HG02885 (cell line): ENCODE measurements around the gene TMEM196.

ENCODE experiments used
- ATAC-seq: cut with Tn5 transposase; IDR thresholded peaks from one replicate; pipeline ENCODE4 v1.9.1; 2021; ENCODE audit warnings: mild to moderate bottlenecking; ENCODE audit not compliant: unreplicated experiment, poor library complexity

Gene TMEM196

DNA sequence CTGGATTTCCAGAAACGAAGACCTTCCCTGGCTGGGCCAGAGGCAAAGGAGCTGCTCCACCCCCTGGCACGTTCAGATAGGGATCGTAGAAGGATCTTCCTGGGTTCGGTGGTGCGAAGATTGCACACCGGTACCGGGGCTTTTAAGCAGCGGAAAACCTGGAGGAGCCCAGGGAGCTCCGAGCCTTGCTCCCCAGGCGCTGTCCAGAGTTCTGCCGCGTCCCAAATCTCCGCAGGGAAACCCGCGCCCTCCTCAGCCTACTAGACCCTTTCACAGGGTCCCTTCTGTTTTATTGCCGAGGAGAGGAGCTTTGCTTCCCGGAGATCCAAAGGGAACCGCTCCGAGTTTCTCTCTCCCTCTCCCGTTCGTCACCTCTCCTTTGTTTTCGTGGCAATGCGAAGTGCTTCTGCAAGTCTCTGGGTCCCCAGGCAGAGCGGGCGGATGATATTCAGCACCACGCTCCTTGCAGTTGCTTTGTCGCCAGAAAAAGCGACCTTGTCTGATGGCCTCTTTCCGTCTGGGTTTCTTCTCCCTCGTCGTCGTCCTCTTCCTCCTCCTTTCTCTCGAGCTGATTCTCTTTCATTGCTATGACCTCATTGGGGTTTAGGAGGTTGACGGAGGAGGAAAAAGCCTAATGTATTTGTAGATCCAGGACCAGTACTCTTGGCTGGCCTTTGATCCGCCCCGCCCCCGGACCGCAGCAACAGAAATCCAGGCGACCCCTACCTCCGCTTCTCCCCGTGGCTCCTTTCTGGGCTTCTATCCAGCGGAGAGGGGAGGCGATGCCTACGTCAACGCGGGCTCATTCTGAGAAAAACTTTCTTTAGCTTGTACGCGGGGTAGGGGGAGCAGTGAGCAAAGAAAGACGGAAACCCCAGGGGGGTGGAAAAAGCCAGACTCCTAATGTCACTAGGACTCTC lies at the start of gene TMEM196:
Gene TMEM196, minus strand, starts transcription at position 777 of the 920 bp plus-strand sequence. CDS start 921 bp downstream, outside the sequence.
- no peak for ATAC-seq

DNA sequence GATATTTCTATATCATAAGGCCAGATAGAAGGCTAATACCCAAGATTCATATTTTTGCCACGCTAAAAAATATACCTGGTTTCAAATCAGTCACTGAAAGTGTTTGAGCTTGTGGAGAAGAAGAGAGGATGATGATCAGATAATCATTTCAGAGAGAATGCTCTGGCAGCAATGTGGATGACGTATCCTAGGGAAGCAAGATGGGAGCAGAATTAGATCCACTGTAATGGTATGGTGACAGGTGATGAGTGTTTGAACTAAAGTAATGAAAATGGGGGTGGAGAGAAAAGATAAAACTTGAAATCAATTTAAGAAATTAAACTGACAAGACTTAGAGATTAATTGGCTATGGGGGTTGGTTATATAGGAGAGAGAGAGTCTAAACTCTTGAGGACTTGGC lies 42.7 kb upstream of the TMEM196 start:
- ATAC-seq, result no peak

DNA sequence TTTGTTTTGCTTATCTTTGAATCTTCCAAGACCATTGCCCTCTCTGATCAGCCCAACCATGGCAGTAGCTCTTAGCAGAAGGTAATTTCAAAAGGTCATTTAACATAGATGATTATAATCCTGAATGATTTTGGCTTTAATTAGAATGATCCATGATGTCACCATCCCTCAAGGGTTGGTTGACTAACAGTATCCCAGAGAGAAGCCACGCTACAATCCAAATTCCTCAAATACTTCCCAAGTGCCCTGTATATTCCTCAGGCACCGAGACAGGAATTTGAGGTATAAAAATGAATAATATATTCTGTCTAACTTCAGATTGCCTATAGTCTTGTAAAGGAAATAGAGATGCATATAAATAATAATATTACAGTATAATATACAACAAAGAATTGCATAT lies 42.1 kb upstream of the TMEM196 start:
- ATAC-seq, result no peak

DNA sequence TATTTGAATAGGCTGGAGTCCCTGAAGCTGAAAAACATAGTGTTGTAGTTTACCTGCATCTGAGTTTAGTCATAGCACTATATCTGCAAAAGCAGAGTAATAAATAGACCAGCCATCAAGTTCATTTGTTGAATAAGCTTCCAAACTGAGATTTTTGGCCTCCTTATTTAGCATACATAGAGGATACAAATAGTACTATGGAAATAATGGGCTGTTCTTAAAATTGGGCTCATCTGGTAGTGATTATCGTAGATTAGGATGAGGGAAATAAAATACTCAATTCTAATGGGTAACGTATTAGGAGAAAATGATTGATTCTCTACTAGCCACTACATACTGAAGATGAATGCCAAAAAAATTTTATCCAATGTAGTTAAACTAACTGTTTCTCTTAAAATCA lies 41.4 kb upstream of the TMEM196 start:
- ATAC-seq, result no peak

DNA sequence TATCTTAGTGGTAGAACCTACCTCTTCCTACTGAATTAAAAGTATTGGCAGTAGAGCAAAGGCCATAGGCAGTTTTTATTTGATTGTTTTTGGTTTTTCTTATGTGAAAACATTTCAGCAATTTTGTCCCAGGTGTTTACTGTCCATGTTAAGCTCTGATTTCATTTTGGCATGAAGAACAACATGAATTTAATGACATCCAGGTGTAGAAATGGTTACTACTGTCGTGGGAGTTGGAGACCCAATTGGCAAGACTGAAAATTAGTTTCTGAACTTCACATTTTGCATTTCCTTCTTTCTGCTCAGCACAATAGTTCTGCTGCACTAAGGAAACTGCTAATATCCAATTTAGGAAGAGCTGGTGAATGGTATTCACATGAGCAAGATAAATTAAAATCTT lies 38.0 kb upstream of the TMEM196 start:
- no peak for ATAC-seq

DNA sequence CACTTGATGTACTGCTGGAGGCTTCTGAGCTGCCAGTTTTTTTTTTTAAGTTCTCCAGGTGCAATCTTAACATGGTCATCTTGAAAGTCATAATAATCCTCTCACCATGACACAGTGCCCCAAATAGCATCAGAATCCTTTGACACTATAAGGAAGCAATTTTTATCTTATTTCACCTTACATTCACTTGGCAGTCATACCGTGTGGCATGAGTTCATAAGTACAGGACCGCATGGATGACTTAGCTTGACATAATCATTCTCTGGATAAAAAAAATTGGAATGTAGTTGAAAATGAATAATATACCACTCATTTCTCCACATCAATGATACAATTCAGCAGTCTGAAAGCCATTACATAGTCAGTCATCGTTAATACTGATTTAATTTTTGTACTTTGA lies 25.6 kb upstream of the TMEM196 start:
- no peak for ATAC-seq

DNA sequence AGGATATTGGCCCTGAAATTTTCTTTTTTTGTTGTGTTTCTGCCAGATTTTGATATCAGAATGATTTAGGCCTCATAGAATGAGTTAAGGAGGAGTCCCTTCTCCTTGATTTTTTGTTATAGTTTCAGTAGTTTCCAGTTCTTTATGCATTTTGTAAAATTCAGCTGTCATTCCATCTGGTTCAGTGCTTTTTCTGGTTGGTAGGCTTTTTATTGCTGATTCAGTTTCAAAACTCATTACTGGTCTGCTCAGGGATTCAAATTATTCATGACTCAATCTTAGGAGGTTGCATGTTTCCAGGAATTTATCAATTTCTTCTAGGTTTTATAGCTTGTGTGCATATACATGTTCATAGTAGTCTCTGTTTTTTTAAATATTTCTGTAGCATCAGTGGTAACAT lies 10.1 kb upstream of the TMEM196 start:
- no peak for ATAC-seq

DNA sequence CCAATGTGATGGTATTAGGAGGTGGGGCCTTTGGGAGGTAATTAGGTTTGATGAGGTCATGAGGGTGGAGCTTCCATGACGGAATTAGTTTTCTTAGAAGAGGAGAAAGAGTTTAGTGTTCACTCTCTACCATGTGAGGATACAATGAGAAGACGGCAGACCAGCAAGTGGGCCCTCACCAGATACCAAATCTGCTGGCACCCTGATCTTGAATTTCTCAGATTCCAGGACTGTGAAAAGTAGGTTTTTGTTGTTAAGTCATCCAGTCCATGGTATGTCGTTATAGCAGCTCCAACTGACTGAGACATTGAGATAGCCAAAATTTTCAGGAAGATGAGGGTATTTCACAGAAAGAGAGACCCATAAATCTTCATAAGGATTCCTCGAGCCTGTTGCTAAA lies 3.6 kb upstream of the TMEM196 start:
- ATAC-seq, result no peak

DNA sequence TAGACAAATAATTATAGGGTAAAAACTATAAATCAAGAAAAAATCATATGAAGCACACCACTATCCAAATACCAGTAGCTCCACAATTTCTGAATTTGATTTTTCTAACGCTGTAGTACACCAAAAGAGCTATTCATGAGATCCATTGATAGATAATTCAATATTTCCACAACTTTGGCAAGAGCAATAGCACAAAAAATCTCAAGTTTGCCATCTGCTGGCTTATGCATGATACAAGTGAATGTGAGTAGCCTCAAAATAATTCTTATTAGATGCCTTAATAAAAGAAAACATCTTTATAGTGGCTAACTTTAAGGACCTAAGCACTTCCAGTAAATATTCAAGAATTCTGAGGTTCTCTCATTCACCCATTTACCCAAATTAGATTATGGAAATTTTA lies 2.2 kb upstream of the TMEM196 start:
- ATAC-seq, result no peak

DNA sequence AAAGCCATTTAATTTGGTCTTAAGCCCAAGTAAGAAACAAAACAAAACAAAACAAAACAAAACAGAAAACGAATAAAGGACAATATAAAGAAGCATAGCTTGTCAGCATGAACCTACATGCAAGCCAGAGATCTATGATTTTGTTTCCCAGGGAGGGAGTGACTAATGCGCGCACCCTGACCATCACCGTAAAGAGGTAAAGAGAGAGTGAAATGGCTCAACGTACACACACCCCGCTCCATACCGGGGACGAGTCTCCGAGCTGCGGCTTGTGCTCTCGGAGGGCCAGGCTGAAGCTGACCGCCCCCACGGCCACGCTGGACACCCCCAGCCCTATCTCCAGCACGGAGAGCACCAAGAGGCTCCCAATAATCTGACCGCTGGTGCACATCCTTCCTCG lies 1.1 kb downstream of the TMEM196 start:
- ATAC-seq, result no peak

DNA sequence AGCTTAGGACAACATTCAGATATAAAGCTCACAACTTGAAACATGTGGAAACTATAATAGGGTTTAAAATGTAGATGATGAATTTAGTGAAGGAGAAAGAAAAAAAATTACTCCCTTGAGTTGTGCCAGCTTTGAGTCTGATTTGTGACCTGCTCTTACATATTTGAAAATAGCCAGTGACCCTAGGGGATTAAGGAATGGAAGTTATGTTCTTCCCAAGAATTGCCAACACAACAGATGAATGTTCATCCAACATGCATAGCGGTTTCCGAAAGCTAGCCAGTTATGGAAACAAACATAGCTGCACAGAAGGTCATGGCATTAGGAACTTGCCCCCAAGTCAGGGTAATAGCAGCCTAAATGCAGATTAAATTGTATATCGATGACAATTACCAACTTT lies 10.8 kb downstream of the TMEM196 start:
- no peak for ATAC-seq

DNA sequence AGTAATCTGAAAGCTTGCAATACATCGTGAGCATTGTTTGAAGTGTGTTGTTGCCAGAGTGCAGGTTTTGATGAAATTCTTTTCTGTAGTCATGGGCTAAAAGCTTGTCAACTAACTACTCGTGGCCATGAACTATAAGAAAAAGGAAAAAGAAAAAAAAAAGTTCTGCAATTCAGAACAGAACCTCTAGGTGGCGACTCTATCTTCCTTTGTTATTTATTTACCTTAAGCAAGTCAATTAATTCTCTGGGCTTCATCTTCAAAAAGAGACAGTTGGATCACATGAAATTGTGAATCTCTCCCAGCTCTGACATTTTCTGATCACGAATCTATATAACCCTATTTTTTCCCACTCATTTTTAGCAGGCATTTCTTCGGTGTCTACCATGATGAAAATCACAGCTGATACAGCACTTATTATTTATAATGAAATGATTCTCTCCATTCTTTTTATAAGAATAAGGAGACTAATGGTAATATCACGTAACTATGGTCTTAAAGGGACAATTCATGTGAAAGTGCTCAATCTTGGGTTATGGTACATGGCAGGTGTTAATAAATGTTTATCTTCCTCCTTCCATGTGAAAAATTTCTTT lies 18.8 kb downstream of the TMEM196 start:
- peak; percentile 53 for ATAC-seq

DNA sequence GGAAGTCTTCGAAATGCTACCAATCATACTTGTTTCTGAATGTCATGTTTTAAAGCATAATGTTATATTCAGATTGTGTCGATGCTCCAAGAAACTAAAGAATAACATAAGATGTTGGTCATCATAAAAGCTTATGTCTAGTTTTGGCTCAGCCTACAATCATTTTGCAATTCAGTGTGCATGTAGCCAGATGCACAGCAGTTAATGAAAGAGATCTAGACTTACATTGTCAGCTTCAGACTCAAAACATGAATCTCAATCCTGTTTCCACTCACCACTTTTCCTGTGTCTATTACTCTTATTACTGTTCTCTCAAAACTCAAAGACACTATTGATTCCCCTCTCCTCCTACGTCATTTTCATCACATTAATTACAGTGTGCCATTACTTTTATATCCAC lies 21.4 kb downstream of the TMEM196 start:
- no peak for ATAC-seq

DNA sequence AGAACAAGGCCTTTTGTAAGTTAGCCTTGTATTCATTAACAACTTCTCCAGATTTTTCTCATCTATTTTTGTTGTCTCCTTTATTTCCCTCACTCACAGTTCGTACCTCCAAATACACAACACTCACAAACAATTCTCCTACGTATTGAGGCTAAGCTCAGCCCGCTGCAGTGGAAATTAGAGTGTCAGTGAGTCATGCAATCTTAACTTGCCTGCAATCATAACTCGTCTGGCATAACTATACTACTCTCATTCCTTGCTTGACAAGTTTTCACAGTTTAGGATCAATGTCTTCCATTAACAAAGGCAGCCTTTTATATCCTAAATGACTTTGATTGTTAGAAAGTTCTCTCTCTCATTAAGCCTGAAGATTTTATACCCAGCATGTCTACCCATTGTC lies 23.8 kb downstream of the TMEM196 start:
- ATAC-seq, result no peak

DNA sequence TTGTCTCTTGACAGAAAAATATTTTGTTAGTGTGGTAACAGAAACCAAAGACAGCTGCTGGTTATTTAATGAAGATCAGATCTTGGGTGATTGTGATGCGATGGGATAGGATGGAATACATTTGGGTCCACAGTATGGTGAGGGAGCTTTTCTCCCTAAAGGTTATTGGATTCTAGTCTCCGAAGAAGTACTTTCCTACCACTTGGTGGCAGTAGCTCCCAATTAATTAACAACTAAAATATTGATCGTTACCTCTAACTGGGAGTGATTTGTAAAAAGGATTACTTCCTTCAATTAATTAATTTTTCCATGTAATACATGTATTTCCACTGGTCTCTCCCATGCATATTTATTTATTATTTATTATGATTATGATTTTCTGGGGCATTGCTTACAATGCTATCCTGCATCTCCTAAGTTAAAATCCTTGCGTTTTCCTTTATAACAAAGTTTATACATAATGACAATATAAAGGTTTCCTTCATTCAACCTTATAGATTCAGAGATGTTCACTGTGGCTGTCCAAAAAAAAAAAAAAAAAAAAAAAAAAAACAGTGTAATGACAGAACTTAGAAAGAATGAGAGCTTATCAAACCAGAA lies 25.6 kb downstream of the TMEM196 start:
- ATAC-seq, result peak; percentile 72

DNA sequence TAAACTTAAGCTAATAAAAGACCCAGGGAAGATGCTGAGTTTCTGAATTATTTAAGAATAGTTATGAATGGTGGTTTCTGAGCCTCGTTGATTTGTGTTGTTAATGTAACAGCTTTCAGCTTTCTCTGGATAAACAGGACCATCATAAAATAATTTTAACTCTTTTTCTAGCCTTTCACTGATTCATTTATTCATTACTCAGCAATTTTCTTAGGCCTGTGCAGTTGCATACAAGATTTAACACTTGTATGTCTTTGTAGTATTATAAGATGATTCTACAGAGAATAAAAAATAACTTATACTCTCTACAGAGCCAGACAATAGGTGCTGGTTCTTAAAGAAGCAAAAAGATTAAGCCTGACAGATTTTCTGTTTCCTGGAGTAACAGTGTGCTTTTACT lies 29.3 kb downstream of the TMEM196 start:
- no peak for ATAC-seq

DNA sequence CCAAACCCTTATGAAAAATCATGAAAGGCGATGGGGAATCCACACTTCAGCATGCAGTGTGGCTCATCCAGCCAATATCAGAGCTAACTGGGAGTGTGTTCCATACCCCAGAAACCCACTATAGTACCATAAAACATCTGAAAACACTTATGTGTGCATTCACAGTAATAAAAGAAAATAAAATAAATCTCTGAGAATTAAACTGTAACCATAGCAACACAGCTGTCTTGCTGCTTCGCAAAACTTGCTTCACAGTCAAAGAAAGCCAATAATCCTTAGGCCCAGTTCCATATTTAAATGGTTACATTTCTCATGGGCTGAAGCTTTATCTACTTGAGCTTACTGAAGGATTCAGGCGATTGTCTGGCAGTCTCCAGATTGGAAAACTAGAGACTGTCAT lies 44.7 kb downstream of the TMEM196 start:
- ATAC-seq, result no peak

DNA sequence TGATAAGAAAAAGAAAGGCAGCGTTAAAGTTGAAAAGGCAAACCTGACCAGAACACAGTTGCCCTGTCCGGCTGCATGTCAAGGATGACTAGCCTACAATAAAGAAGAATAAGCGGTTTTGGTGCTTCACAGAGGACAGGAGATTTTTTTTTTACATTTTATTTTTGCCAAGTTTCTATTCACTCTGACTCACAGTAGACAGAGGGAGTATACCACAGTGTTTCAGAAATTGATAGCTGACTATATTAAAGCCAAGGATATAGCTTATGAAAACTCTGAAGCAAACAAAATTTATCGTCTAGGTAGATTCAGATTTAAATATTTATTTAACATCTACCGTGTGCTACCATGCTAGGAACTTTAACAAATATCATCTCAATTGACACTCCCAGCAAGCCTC lies 47.6 kb downstream of the TMEM196 start:
- no peak for ATAC-seq

DNA sequence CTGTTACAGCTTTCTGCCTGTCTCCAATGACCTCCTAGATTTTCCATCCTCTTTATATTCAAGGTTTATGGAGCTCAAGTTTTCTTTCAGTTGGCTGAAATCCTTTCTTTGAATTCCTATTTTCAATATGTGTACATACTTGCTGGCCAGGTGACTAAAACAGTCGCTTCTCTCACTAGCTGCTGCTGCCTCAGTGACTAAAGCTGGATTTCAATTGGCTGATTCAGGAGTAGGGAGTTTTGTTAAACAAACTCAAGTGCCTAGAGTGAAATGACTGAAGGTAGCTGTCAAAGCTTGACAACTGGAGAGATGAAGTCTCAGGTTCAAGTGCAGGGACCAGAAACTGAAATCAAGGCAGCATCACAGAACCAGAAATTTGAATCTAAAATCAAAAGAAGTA lies 57.9 kb downstream of the TMEM196 start:
- no peak for ATAC-seq

DNA sequence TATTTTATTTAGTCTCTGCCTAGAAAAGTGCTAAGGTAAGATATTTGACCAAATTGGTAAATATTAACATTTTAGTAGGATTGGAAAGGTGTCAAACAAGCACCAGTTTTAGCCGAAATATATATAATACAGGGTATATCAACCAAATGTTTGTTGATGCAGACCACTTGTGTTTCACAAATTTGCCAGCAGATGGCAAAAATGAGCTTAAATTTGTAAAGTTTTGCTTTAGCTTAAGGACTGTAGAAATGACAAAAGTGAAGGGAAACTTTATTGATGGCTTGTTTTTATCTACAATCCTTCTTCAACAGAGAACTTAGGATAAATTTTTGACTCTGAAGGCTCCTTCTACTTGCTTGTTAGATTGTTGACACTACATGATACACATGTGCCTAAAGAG lies 59.7 kb downstream of the TMEM196 start:
- no peak for ATAC-seq

DNA sequence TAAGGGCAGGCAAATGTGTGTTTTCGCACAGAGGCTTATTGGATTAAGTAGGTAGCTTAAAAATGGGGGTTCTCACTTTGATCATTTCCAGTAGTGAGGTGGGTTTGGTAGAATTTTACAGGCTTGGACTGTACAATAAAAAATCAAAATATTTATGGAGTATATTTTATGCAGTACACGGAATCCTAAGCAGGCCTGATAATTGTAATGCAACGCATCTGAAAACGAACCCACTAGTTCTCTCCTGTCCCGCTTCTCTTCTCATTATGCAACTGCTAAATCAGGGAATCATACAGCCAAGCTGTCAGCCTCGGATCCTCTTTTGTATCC lies 64.2 kb downstream of the TMEM196 start:
- no peak for ATAC-seq
